Bronchial epithelial cell (primary cell): Measurements from ENCODE around the gene TENM4. TPM values are rescaled to one million over a fixed set of nuclear protein-coding genes. Genes with fewer than 3 reads are reported as not detected.

Experiments
- DNase-seq: peaks from one replicate; pipeline ENCODE4 v3.0.0-alpha.2; 2010; ENCODE audit warnings: low read depth
- FAIRE-seq: peaks from 2 replicates; lab custom pipeline; 2011; peaks lifted over from hg19 to GRCh38; lab: Jason Lieb, UNC
- H3K27me3 ChIP-seq: 2 replicates; pipeline ENCODE4 v1.5.1; 2011; ENCODE audit warnings: low read length; ENCODE audit not compliant: control insufficient read depth, insufficient read depth
- H3K36me3 ChIP-seq: 2 replicates; pipeline ENCODE4 v1.5.1; 2011; ENCODE audit warnings: low read length; ENCODE audit not compliant: control insufficient read depth, insufficient read depth
- H3K4me3 ChIP-seq: 2 replicates; pipeline ENCODE4 v1.5.1; 2011; ENCODE audit warnings: mild to moderate bottlenecking, low read depth, low read length, control low read depth
- CTCF ChIP-seq: IDR thresholded peaks from 2 replicates; pipeline ENCODE4 v1.5.1; 2011; ENCODE audit warnings: mild to moderate bottlenecking, moderate library complexity, low read length, control low read depth, inconsistent platforms; ENCODE audit not compliant: insufficient read depth, severe bottlenecking
- total RNA-seq: library from RNA; depleted of rRNA; stranded (reverse); fragments of >200 nt; gene quantifications from 2 replicates; pipeline ENCODE4 v1.2.1, GENCODE V29; 2014

Gene TENM4
- total RNA-seq, 1 donor from 2014 or later: 6.1 TPM

DNA sequence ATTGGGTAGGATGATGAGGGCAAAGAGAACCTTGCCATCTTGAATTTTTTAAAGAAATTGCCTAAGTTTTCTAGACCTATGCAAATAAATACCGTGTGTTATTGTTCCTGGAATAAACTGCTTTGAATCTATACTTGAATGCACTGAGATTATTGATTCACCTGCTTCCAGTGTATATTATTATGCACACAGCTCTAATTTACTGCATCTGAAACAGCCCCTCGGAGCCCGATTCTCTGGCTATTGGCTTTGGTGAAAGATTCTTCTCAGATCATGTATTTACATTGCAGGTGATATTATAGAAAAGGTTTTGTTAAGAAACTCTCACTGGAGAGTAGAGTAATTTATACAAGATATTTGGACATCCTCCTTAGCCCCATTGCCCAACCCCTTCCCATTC, 254.2 kb downstream of the TENM4 start:
- no peaks in the 10 kb centered on the region for H3K36me3 ChIP-seq
- H3K27me3 ChIP-seq: no peaks in the 10 kb centered on the region
- DNase-seq: no peak
- FAIRE-seq: no peak
- no peak for TF ChIP-seq CTCF
- no peak overlapping the region for H3K4me3 ChIP-seq

GRCh38 chr11:79185351-79185750, 255.5 kb downstream of the TENM4 start:
- no peak for DNase-seq
- Histone ChIP-seq H3K4me3 (no peak overlapping the region), H3K27me3 (no peaks in the 10 kb centered on the region), H3K36me3 (no peaks in the 10 kb centered on the region)
- no peak for FAIRE-seq
- no peak for TF ChIP-seq CTCF

DNA sequence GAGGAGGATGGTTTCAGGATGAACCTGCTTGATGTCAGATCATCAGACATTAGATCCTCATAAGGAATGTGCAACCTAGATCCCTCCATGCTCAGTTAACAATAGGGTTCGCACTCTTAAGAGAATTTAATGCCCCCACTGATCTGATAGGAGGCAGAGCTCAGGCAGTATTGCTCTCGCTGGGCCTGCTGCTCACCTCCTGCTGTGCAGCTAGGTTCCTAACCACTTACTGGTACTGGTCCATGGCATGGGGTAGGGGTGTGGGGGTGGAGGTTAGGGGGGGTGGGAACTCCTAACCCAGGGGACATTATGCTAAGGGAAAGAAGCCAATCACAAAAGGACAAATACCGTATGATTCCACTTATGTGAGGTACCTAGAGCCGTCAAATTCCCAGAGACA, 256.5 kb downstream of the TENM4 start:
- DNase-seq: no peak
- no peaks in the 10 kb centered on the region for H3K27me3 ChIP-seq
- TF ChIP-seq CTCF: no peak
- no peak for FAIRE-seq
- H3K36me3 ChIP-seq: no peaks in the 10 kb centered on the region
- H3K4me3 ChIP-seq: no peak overlapping the region

DNA sequence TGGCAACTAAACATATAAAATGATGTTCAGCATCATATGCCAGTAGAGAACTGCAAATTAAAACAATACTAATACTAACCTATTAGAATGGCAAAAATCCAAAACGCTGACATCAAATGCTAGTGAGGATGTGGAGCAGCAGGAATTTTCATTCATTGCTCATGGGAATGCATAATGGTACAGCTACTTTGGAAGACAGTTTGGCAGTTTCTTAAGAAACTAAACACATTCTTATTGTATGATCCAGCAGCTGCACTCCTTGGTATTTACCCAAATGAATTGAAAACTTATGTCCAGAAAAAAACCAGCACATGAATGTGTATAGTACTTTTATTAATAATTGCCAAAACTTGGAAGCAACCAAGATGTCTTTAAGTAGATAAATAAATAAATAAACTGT, 258.0 kb downstream of the TENM4 start:
- Histone ChIP-seq H3K36me3 (no peaks in the 10 kb centered on the region), H3K27me3 (no peaks in the 10 kb centered on the region), H3K4me3 (no peak overlapping the region)
- DNase-seq: no peak
- no peak for FAIRE-seq
- TF ChIP-seq CTCF: no peak

DNA sequence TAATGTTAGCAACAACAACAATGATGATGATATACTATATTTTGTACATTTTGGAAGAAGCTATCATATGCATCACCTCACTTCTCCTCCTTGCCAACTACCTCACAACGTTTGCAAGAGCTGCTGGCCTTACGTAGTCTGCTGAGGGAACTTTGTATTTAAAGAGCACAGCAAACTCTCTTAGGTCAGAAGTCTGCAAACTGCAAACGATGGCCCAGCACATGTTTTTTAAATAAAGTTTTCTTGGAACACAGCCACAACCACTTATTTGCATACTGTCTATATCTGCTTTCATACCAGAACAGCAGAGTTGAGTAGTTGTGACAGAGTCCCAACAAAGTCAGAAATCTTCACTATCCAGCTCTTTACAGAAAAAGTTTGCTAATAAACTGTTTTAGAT, 261.7 kb downstream of the TENM4 start:
- H3K4me3 ChIP-seq: no peak overlapping the region
- DNase-seq: no peak
- no peak for FAIRE-seq
- no peaks in the 10 kb centered on the region for H3K36me3 ChIP-seq
- no peaks in the 10 kb centered on the region for H3K27me3 ChIP-seq
- no peak for TF ChIP-seq CTCF
